Globus pallidus (tissue), 1 donor: ENCODE data around the gene CDK6.

Source experiments
- DNase-seq: peaks from one replicate; pipeline ENCODE4 v3.0.0-alpha.2; 2015; ENCODE audit warnings: low spot score

Gene CDK6

GRCh38 chr7:92645114-92646061 lies 191.0 kb downstream of the CDK6 start:
- DNase-seq = no peak

GRCh38 chr7:92644406-92645113 lies 191.8 kb downstream of the CDK6 start:
- DNase-seq = peak; percentile 60

GRCh38 chr7:92643821-92644220 lies 192.6 kb downstream of the CDK6 start:
- DNase-seq = no peak

- DNase-seq = no peak
Observed at GRCh38 chr7:92641921-92642511, 194.4 kb downstream of the CDK6 start.

- no peak for DNase-seq
Observed at GRCh38 chr7:92639966-92640365, 196.4 kb downstream of the CDK6 start.

GRCh38 chr7:92639213-92639896 lies 197.0 kb downstream of the CDK6 start:
- DNase-seq = no peak

GRCh38 chr7:92636018-92636560 lies 200.3 kb downstream of the CDK6 start:
- no peak for DNase-seq

GRCh38 chr7:92635538-92635937 lies 200.8 kb downstream of the CDK6 start:
- no peak for DNase-seq

- no peak for DNase-seq
Observed at GRCh38 chr7:92634924-92635519, 201.4 kb downstream of the CDK6 start.

GRCh38 chr7:92634205-92634604 lies 202.2 kb downstream of the CDK6 start:
- DNase-seq = no peak

- DNase-seq = peak; percentile 89
Observed at GRCh38 chr7:92633211-92633906, 203.0 kb downstream of the CDK6 start.

- DNase-seq = no peak
Observed at GRCh38 chr7:92632791-92633190, 203.6 kb downstream of the CDK6 start.

- DNase-seq = no peak
Observed at GRCh38 chr7:92631850-92632487, 204.4 kb downstream of the CDK6 start.

- DNase-seq = no peak
Observed at GRCh38 chr7:92631067-92631849, 205.1 kb downstream of the CDK6 start.

GRCh38 chr7:92629779-92630178 lies 206.6 kb downstream of the CDK6 start:
- DNase-seq = no peak

- DNase-seq = no peak
Observed at GRCh38 chr7:92627956-92628355, 208.4 kb downstream of the CDK6 start.

GRCh38 chr7:92626281-92626809 lies 210.0 kb downstream of the CDK6 start:
- no peak for DNase-seq

- no peak for DNase-seq
Observed at GRCh38 chr7:92625617-92626016, 210.8 kb downstream of the CDK6 start.

GRCh38 chr7:92624298-92624996 lies 211.9 kb downstream of the CDK6 start:
- no peak for DNase-seq
